Cardiac septum (tissue), 1 donor: Measurements from ENCODE around the gene VPS4A. TPM values are rescaled to one million over a fixed set of nuclear protein-coding genes. Genes with fewer than 3 reads are reported as not detected.
A peak's percentile ranks its signal among the peaks of the same experiment; 100 is the strongest.

ENCODE experiments used
- DNase-seq: peaks from one replicate; pipeline ENCODE4 v3.0.0-alpha.2; 2020; ENCODE audit warnings: low spot score
- intact Hi-C: fragments of 100-400 bp; cut with DNase I; formaldehyde crosslinking; loops from one replicate; pipeline ENCODE4 v1.14.0; 2022
- total RNA-seq: library from RNA; stranded (reverse); fragmentation: NEBNext Ultra II Directional; extraction: Animal tissue kit (Norgen Biotek cat#: 25700); gene quantifications from one replicate; pipeline ENCODE4 v1.2.1, GENCODE V29; 2021
- donor health status: DM: no; HTN: no; CAD: no.

The VPS4A gene
- total RNA-seq, 1 donor from 2014 or later = 27.1 TPM

DNA sequence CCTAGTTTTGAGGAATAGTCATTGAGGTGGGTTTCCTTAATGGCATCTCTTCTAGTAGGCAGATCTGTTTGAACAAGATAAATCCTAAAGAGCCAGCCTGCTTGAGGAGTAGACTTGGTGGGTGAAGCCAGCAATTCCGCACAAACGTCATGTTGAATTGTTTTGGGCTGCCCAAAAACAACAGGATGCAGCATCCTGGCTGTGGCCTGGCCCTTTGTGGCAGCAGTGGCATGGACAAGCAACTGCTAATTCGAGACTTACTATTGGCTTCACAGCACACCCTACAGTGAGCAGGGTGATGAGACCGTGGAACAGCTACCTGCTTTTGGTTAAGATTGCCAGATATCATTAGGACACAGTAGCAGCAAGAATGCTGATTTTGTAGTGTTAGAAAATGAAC lies 9.3 kb upstream of the VPS4A start:
- DNase-seq = no peak
- intact Hi-C loops = no loop called here

DNA sequence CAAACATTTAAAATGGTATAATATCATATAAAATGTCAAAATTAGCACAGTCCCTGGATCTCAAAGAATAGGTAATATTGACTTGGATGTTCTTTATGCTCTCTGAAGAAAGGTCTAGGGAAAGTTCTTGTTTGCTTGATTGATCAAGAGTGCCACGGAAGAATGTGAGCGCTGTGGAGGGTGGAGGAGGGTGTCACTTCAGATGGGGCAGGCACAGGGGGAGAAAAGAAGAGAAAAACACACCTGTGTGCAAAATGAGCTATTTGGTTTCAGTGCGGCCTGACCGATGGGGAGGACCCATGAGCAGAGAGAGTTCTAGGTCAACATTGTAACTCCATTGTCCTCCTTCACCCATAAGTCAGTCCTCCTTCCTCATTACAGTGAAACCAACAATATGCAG lies 8.8 kb upstream of the VPS4A start:
- DNase-seq = no peak
- intact Hi-C loops = no loop called here

DNA sequence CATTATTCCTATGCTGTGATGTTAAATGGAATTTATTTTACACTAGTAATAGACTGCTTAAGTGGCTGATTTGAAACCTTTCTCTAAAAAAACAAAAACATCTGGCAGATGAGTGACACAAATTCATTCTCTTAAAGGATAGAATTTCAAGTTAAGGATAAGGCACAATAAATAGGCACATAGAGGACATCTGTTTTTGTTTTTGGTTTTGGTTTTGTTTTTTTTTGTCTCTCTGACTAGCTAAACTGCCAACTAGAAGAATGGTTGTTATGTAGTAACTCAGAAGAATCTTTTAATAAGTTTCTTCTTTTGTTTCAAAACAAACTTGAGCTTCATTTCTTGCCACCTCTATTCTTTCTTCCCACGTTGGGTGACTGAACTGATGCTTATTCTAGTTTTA lies 5.1 kb upstream of the VPS4A start:
- DNase-seq = no peak
- intact Hi-C loops = no loop called here

DNA sequence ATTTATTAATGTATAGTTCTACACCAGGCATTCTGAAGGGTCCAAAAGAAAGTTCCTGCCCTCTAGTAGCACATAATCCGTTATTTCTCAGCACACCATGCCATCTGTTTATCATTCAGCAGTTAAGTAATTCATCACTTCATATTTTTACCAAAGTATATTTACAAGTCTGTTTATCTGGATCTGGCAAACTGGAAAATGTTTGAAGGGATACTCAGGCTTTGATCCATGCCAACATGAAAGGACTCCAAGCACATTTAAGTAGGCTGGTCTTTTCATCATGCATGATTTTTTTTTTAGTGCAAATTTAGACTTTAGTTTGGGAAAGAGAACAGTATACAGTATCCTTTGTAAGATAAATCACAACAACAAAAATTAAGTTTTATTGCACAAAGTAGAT lies 4.1 kb upstream of the VPS4A start:
- intact Hi-C loops = no loop called here
- DNase-seq = no peak

DNA sequence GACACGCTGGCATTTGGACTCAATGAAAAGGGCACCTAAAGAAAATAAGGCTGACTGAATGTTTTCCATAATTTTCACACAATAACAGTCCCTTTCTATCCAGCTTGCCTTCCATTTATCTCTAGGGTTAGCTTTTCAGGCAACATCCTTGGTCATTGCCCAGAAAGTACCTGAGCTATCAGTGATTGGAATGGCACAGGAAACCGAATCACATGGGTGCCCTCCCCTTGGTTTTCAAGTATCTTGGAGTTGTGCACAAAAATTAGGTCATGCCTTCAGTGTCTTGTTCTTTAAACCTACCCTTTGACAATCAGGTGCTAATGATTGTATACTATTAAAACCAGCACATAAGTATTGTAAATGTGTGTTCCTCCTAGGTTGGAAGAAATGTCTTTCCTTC lies 3.3 kb upstream of the VPS4A start:
- intact Hi-C loops = no loop called here
- DNase-seq = no peak

DNA sequence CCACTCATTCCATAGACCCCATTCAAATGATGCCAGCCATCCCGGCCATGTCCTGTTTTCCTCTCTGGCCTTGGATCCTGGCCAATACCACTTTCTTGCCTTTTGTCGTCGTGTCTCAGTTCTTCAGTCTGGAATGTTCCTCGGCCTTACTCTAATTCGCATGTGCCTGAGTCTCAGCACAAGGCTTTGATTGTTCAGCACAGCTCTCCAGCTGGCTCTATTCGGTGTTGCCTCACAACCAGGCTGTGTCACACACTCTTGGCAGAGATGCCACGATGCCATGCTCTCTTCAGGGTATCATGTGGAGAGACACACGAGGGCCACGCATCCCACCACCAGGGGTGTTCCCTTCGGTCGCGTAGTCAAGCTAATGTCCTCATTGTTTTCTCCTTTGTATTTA lies 1.8 kb upstream of the VPS4A start:
- intact Hi-C loops = no loop called here
- DNase-seq = peak; percentile 63

DNA sequence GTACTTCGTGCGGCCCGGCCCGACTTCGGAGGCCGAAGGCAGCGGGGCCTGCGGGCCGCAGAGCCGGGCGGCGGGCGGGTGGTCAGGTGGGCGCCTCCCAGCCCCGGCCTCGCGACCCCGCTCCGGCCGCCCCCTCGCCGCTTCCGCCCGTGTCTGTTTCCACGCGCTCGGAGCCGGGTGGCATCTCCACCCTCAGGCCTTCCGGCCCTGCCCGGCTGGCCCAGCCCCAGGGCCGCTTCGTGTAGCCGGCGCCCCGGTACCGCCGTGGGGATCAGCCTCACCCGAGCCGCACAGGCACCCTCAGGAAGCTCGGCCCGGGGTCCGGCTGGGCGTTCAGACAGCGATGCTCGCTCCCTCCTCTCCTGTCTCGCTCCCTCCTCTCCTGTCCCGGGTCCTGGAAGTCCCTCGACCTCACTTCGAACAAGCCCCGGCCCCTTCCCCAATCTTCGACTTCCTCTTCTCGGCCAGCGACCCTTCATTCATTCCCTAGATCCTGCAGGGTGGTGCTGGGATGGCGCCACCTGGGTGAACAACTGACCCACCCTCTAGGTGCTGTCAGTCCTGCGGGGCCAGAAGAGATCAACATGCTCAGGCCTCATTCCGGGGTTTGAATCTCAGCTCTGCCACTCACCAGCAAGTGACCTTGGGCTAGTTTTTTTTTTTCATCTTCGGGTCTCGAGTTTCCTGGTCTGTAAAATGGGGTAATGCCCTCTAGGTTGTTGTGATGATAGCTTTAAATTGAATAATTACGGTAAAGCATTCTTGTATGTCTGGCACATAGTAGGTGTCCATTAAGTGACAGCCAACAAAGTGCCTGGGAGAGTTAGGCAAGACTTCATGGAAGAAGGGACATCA lies 610 bp downstream of the VPS4A start:
- DNase-seq = peak; percentile 74
- intact Hi-C loops = loop anchor here (1.0 to 2.0 kb wide), 2 partner anchors 17 to 27 kb away; partner anchors contain the start of genes COG8 and NIP7

DNA sequence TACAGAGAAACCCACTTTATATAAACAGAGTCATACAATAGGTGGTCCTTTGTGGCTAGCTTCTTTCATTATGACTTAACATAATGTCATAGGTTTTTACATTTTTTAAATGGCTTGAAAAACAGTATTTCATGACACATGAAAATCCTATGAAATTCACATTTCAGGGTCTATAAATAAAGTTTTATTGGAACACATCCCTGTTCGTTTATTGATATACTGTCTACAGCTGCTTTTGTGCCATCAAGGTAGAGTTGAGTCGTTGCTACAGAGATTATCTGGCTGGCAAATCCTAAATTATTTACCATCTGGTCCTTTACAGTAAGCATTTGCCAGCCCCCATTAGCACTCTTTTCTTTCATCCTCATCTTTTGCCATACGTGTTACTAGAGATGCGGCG lies 2.3 kb downstream of the VPS4A start:
- no peak for DNase-seq
- intact Hi-C loops = no loop called here

DNA sequence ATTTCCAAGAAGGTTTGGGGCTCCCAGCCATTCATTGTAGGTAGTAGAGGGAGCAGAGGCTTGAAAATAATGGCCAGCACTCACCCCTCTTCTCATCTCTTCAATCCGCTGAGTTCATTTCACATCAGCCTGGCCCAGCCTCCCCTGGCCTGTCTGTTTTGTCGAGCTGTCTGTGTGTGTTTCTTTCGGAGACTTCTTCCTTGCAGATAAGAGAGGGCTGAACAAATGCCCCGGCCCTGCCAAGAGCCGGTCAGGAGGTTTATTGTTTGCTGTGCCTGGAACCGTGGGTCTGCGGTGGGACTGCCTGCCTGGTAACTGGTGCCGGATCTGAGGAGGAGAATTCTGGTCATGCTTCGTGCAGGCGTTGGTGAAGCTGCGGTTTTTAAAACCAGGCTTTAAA lies 3.4 kb downstream of the VPS4A start:
- DNase-seq = no peak
- intact Hi-C loops = no loop called here

DNA sequence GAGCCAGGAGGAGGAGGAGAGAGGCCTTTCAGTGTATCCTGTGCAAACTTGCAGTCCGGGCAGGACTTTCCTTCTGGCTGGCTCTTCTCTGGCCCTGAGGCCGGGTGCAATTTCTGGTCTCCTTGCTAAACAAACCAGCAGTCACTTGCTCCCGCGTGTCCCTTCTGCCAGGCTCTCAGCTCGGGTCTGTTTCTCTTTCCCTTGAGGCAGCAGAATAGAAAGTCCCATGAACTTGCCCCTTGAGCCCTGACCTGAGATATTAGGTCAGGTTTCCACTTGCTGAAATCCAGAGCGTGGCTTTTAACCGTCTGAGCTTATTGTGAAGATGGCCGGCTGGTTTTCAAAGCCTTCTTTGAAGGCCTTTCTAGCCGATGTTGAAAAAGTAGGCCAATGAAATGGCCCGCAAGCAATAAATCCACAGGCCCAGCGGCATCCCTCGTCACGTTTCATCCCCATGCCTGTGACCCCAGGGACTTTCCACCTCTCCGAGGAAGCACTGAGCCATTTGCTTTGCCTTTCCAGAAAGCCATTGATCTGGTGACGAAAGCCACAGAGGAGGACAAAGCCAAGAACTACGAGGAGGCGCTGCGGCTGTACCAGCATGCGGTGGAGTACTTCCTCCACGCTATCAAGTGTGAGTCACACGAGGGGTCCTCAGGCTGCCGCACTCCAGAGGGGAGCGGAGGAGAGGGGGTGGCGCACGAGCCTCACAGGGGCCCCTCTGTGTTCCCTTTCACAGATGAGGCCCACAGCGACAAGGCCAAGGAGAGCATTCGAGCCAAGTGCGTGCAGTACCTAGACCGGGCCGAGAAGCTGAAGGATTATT lies 4.5 kb downstream of the VPS4A start:
- no peak for DNase-seq
- intact Hi-C loops = no loop called here

DNA sequence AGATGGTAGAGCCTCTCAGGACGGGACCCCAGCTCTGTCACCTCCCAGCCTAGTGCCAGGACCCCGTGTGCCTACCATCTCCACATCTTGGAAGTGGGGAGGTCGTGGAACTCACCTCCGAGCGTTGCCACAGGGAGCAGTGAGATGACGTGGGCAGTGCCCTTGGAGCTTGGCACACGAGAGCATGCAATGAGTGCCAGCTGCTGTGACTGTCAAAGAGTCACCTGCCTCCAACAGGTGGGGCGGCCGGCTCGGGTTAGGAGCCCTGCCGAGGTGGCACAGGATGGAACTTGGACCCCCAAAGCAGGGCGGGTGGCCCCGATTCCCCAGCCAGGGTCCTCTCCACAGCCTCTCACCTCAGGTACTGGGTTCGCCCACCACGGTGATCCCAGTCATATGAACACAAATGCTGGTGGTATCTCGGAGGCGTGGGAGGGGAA lies 5.5 kb downstream of the VPS4A start:
- DNase-seq = no peak
- intact Hi-C loops = no loop called here

DNA sequence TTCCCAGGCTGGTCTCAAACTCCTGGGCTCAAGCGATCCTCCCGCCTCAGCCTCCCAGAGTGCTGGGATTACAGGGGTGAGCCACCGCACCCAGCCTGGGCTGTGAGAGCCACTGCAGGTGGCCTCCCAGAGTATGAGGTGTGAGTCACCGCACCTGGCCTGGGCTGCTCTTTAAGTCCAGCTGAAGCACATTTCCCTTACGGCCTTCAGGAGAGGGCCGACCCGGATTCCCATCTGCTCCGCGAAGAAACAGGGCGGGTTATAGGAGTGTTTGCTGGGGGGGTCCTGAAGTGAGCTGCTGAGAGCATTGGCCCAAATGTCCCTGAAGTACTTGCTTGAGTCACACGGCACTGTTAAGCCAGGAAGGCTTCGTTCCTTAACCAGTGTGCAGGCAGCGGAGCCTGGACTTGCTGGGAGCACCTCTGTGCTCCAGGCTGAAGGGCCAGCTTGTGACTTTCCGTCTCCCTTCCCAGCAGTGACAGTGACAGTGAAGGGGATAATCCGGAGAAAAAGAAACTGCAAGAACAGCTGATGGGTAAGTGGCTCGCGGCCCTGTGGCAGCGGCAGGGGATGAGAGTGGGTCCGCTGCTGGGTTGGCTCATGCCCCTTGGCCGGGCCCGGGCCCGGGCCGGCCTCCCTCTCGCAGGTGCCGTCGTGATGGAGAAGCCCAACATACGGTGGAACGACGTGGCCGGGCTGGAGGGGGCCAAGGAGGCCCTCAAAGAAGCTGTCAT lies 7.2 kb downstream of the VPS4A start:
- intact Hi-C loops = no loop called here
- DNase-seq = no peak

DNA sequence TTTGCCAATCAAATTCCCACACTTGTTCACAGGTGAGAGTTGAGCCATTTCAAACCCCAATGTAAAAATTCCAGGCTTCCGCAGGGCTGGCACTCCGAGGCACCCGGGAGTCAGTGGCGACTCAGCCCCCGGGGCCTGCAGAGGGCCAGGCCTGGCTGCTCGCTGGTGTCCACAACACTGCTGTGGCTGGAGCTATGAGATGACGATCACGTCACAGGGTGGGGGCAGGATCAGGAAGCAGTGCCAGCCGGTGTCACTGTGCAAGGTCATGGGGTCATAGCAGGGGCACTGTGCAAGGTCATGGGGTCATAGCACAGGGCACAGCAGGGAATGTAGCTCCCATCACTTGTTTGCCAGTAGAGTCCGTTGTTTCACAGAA lies 7.8 kb downstream of the VPS4A start:
- no peak for DNase-seq
- intact Hi-C loops = no loop called here

DNA sequence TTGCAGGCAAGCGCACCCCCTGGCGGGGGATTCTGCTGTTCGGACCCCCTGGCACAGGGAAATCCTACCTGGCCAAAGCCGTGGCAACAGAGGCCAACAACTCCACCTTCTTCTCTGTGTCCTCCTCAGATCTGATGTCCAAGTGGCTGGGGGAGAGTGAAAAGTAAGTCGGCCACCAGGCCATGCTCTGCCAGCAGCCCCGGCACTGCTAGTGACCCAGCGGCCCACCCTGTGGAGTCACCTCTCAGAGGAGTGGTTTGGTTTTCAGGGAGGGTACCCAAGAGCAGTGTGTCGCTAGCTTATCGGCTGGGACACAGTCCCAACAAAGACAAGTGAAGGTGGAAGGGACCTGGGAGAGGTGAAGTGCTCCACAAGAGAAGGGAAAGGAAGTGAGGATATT lies 8.2 kb downstream of the VPS4A start:
- intact Hi-C loops = no loop called here
- DNase-seq = no peak

DNA sequence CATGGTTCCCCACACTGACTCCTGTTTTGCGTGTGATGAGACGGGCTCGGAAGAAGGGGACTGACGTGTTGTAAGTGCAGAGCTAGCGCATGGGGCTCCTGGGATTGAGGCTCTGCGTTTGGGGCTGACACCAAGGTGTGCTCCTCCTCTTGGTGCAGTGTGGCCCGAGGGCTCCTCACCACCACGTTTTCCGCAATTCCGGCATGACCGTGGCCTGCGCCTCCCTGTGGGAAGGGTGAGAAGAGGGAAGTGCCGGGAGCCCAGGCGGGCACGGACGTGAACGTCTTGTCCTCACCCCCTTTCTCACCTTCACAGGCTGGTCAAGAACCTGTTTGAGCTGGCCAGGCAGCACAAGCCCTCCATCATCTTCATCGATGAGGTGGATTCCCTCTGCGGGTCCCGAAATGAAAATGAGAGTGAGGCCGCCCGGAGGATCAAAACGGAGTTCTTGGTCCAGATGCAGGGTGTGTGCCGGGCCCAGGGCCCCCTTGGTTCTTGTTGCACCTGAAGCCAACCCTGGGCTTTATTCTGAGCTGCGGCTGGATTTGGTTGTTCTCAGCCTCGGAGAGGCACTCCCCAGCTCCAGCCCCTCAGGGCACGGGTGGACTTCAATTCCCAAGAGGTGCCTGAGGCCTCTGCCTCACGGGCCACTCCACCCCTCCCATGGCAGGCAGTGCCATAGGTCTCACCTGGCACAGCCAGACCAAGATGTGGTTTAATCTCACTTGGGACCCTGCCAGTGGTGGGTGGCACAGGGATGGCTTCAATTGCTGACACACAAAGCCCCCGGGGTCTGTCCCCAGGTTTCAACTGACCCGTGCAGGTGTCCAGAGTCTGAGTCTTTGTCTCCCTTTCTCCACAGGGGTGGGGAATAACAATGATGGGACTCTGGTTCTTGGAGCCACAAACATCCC lies 8.9 kb downstream of the VPS4A start:
- intact Hi-C loops = no loop called here

DNA sequence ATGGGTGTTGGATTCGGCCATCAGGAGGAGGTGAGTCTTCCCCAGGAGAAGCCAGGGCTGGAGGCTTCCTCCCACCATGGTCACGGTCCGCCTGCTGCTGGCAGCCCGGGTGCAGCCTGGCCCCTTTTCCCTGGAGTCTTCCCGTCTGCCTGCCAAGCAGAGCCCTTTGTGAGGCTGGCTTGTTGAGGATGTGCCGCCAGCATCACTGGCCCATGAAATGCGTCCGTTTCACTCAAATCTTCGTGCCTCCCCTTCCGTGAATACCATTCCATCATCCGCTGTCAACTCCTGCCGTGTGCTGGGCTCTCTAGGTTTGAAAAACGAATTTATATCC lies 9.6 kb downstream of the VPS4A start:
- no peak for DNase-seq
- intact Hi-C loops = no loop called here

More for the DNA sequence above, 8.9 kb downstream of the VPS4A start:
- no peak for DNase-seq

DNA sequence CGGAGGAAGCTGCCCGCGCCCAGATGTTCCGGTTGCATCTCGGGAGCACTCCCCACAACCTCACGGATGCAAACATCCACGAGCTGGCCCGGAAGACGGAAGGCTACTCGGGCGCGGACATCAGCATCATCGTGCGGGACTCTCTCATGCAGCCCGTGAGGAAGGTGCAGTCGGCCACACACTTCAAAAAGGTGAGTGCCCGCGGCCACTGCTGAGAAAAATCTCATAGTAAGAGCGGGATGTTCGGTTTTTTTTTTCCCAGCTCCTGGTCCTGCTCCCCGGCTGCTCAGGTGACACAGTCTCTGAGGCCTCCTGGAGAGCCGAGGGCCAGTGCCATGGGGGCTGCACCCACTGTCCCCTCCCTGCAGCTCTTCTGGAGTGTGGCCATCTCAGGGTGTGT lies 9.9 kb downstream of the VPS4A start:
- no peak for DNase-seq
- intact Hi-C loops = no loop called here

DNA sequence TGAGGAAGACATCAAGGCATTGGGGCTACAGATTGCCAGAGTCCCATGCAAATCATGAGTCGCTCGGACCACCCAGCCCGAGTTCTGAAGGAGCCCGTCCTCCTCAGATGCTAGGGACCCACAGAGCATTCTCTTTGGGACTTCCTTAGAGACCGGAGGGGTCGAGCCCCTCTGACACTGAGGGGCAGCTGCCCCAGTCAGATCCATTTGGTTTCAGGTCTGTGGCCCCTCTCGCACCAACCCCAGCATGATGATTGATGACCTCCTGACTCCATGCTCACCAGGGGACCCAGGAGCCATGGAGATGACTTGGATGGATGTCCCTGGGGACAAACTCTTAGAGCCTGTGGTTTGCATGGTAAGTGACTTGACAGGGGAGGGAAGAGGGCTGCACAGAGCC lies 11.2 kb downstream of the VPS4A start:
- intact Hi-C loops = no loop called here
- no peak for DNase-seq

DNA sequence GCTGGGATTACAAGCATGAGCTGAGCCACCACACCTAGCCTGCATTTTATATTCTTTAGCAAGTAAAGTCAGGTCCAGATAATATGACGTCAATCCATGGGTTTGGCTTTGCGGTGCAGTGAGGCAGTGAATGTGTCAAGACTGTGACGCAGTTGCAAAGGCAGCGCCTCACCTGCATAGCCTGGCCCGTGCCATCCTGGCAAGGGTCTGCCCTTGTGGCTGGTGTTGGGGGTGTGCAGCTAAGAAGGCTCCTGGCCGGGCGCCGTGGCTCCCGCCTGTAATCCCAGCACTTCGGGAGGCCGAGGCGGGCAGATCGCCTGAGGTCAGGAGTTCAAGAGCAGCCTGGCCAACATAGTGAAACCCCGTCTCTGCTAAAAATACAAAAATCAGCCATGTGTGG lies 12.3 kb downstream of the VPS4A start:
- intact Hi-C loops = no loop called here

More for the DNA sequence above, 12.3 kb downstream of the VPS4A start:
- no peak for DNase-seq
